Loucy (cell line): Measurements from ENCODE around the gene HABP2.

Experiments
- H2AFZ ChIP-seq: fragments of 200-600 bp; sonication (generic); 2 replicates; pipeline ENCODE4 v1.6.0; 2016; ENCODE audit warnings: antibody characterized with exemption, mild to moderate bottlenecking, low read length, moderate library complexity
- H3F3A ChIP-seq: fragments of 200-600 bp; 2 replicates; pipeline ENCODE4 v1.6.0; 2016; ENCODE audit warnings: antibody characterized with exemption, low read depth, mild to moderate bottlenecking
- H3K27me3 ChIP-seq: fragments of 200-600 bp; sonication (generic); 2 replicates; pipeline ENCODE4 v1.6.1; 2014; ENCODE audit warnings: low read length, mild to moderate bottlenecking; ENCODE audit not compliant: insufficient read depth, poor library complexity, severe bottlenecking
- H3K36me3 ChIP-seq: fragments of 200-600 bp; sonication (generic); 2 replicates; pipeline ENCODE4 v1.6.1; 2016; ENCODE audit warnings: low read length; ENCODE audit not compliant: insufficient read depth
- H3K4me1 ChIP-seq: fragments of 200-600 bp; sonication (generic); 2 replicates; pipeline ENCODE4 v1.5.1; 2014; ENCODE audit warnings: low read length, mild to moderate bottlenecking; ENCODE audit not compliant: insufficient read depth, poor library complexity, severe bottlenecking
- H3K4me2 ChIP-seq: fragments of 200-600 bp; sonication (generic); 2 replicates; pipeline ENCODE4 v1.6.0; 2014; ENCODE audit warnings: antibody characterized with exemption, low read length, low read depth, mild to moderate bottlenecking; ENCODE audit not compliant: poor library complexity, severe bottlenecking
- H3K4me3 ChIP-seq: fragments of 200-600 bp; sonication (generic); 2 replicates; pipeline ENCODE4 v1.5.1; 2014; ENCODE audit warnings: low read length, mild to moderate bottlenecking, mixed read lengths; ENCODE audit not compliant: poor library complexity, severe bottlenecking
- H3K79me2 ChIP-seq: fragments of 200-600 bp; sonication (generic); 2 replicates; pipeline ENCODE4 v1.6.1; 2014; ENCODE audit warnings: low read length; ENCODE audit not compliant: insufficient read depth
- H3K9ac ChIP-seq: fragments of 200-600 bp; sonication (generic); 2 replicates; pipeline ENCODE4 v1.6.0; 2014; ENCODE audit warnings: mild to moderate bottlenecking, low read depth, low read length, moderate library complexity; ENCODE audit not compliant: poor library complexity, severe bottlenecking
- H3K9me2 ChIP-seq: fragments of 200-600 bp; sonication (generic); replicated peaks from 2 replicates; pipeline ENCODE4 v1.6.1; 2016; ENCODE audit warnings: low read depth, low read length, mixed read lengths
- H3K9me3 ChIP-seq: fragments of 200-600 bp; sonication (generic); 2 replicates; pipeline ENCODE4 v1.6.1; 2014; ENCODE audit warnings: mild to moderate bottlenecking, antibody characterized with exemption, low read length, low read depth; ENCODE audit not compliant: insufficient read depth
- H4K20me1 ChIP-seq: fragments of 200-600 bp; sonication (generic); 2 replicates; pipeline ENCODE4 v1.6.0; 2014; ENCODE audit warnings: antibody characterized with exemption, low read length, mild to moderate bottlenecking; ENCODE audit not compliant: insufficient read depth, poor library complexity, severe bottlenecking
- EZH2phosphoT487 ChIP-seq: fragments of 200-600 bp; IDR thresholded peaks from 2 replicates; pipeline ENCODE4 v1.6.1; 2018; ENCODE audit warnings: antibody characterized with exemption, mild to moderate bottlenecking, moderate library complexity, borderline replicate concordance
- TF ChIP-seq, protein P1 (sequence below): fragments of 200-600 bp; sonication (generic); conservative IDR thresholded peaks from 2 replicates; pipeline ENCODE4 v1.5.1; 2014; ENCODE audit warnings: mild to moderate bottlenecking, antibody characterized with exemption, low read length

The HABP2 gene

DNA sequence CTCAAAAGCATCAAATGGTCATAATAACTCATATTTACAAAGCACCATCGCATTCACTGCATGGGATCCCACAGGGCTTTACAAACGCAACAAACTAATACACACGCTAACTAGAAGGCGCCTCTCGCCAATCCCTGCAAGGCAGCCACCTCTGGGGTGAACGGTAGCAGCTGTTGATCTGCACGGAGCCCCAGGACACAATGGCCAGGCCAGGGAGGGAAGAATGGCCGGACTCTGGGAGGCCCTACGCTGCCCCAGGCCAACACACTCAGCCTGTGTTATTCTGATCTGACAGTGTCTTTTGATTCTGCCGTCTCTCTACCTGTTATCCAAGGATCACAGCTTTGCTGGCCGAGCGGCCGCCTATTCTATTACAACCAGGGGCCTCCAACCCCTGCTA lies 41.8 kb downstream of the HABP2 start:
- H3K36me3 ChIP-seq: no peaks in the 10 kb centered on the region
- H3K79me2 ChIP-seq: no peaks in the 10 kb centered on the region
- no peaks in the 10 kb centered on the region for H3K4me1 ChIP-seq
- H2AFZ ChIP-seq: no peak overlapping the region
- no peaks in the 10 kb centered on the region for H3F3A ChIP-seq
- no peaks in the 10 kb centered on the region for H4K20me1 ChIP-seq
- no peak overlapping the region for H3K9ac ChIP-seq
- H3K4me2 ChIP-seq: no peak overlapping the region
- no peak for TF ChIP-seq EZH2phosphoT487
- TF ChIP-seq, protein P1, sequence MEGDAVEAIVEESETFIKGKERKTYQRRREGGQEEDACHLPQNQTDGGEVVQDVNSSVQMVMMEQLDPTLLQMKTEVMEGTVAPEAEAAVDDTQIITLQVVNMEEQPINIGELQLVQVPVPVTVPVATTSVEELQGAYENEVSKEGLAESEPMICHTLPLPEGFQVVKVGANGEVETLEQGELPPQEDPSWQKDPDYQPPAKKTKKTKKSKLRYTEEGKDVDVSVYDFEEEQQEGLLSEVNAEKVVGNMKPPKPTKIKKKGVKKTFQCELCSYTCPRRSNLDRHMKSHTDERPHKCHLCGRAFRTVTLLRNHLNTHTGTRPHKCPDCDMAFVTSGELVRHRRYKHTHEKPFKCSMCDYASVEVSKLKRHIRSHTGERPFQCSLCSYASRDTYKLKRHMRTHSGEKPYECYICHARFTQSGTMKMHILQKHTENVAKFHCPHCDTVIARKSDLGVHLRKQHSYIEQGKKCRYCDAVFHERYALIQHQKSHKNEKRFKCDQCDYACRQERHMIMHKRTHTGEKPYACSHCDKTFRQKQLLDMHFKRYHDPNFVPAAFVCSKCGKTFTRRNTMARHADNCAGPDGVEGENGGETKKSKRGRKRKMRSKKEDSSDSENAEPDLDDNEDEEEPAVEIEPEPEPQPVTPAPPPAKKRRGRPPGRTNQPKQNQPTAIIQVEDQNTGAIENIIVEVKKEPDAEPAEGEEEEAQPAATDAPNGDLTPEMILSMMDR: no peak
- no peaks in the 10 kb centered on the region for H3K9me3 ChIP-seq
- H3K27me3 ChIP-seq: no peaks in the 10 kb centered on the region
- no peak overlapping the region for H3K4me3 ChIP-seq
- no peaks in the 10 kb centered on the region for H3K9me2 ChIP-seq

DNA sequence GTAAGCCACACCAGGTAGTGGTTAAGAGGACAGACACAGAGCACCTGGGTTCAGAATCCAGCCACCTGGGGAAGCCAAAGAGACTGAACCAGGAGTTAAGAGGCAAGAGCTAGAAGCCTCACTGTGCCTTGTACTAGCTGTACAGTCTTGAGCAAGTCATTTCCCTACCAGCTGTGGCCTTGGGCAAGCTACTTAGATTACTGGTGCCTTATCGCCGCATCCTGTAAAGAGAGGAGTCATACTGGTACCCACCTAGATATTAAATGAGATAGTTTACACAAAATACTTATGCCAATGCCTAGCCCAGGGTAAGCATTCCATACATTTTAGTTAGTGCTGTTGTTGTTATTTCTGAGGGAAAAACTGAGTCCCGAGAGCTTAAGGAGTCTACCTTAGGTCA lies 47.7 kb downstream of the HABP2 start:
- no peaks in the 10 kb centered on the region for H3K9me3 ChIP-seq
- TF ChIP-seq, protein P1: no peak
- no peak for TF ChIP-seq EZH2phosphoT487
- H3K4me2 ChIP-seq: no peak overlapping the region
- H3K4me3 ChIP-seq: no peak overlapping the region
- H3F3A ChIP-seq: no peaks in the 10 kb centered on the region
- H3K27me3 ChIP-seq: no peaks in the 10 kb centered on the region
- H3K79me2 ChIP-seq: no peaks in the 10 kb centered on the region
- no peaks in the 10 kb centered on the region for H3K36me3 ChIP-seq
- H4K20me1 ChIP-seq: no peaks in the 10 kb centered on the region
- H3K9me2 ChIP-seq: no peaks in the 10 kb centered on the region
- H2AFZ ChIP-seq: no peak overlapping the region
- H3K4me1 ChIP-seq: no peaks in the 10 kb centered on the region
- H3K9ac ChIP-seq: no peak overlapping the region

DNA sequence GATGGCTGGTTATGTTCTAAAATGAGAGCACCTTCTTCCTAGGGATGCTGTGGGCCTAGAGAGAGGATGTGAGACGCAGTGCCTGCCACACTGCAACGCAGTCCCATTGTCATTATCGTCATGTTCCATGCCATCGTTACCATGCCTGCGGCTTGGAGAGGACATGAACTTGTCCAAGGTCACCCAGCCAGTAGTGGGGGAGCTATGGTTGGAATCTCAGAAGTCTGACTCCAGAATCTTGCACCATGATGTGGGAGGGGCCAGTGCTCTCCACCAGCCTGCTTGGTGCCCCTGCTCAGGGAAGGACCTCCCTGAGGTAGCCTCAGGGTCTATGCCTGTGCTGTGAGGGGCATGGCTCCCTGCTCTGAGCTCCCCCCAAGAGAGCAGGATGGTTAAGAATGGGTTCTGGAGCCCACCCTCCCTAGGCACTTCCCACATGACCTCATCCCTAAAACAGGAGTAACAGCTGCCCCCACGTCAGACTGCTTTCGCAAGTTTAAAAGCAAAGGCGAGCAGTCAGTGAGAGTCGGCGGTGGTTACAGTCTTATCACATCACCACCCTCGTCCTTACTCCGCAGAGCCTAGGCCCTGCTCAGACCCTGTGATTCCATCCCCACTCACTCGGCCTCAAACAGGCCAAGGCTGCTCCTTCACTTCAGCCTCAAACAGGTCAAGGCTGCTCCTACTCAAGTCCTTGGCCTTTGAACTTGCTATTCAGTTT lies 50.4 kb downstream of the HABP2 start:
- H3K4me3 ChIP-seq: no peak overlapping the region
- H2AFZ ChIP-seq: no peak overlapping the region
- no peak overlapping the region for H3K4me2 ChIP-seq
- H3K36me3 ChIP-seq: no peaks in the 10 kb centered on the region
- H3K4me1 ChIP-seq: no peaks in the 10 kb centered on the region
- H4K20me1 ChIP-seq: no peaks in the 10 kb centered on the region
- H3K27me3 ChIP-seq: no peaks in the 10 kb centered on the region
- TF ChIP-seq, protein P1: no peak
- TF ChIP-seq EZH2phosphoT487: no peak
- no peaks in the 10 kb centered on the region for H3K9me2 ChIP-seq
- no peaks in the 10 kb centered on the region for H3K79me2 ChIP-seq
- H3K9me3 ChIP-seq: no peaks in the 10 kb centered on the region
- no peaks in the 10 kb centered on the region for H3F3A ChIP-seq
- H3K9ac ChIP-seq: no peak overlapping the region
